OCI-LY3 (cell line): ENCODE data around the gene STXBP4.

ENCODE experiments used
- H2AFZ ChIP-seq: fragments of 200-600, 300-600 bp; shearing (Covaris generic); 2 replicates; pipeline ENCODE4 v1.6.0; 2014; ENCODE audit warnings: antibody characterized with exemption, low read depth, low read length
- H3K27ac ChIP-seq: fragments of 200-600, 300-600 bp; sonication (generic); 2 replicates; pipeline ENCODE4 v1.5.1; 2014; ENCODE audit warnings: mild to moderate bottlenecking, low read length, moderate library complexity, mixed read lengths
- H3K27me3 ChIP-seq: fragments of 200-600, 300-600 bp; sonication (generic); 2 replicates; pipeline ENCODE4 v1.6.1; 2014; ENCODE audit warnings: low read depth, low read length, mixed read lengths
- H3K36me3 ChIP-seq: fragments of 200-600, 300-600 bp; sonication (generic); replicated peaks from 2 replicates; pipeline ENCODE3; 2014; ENCODE audit warnings: low read depth, low read length, mixed read lengths
- H3K4me1 ChIP-seq: fragments of 300-600, 200-600 bp; sonication (generic); 2 replicates; pipeline ENCODE4 v1.6.1; 2014; ENCODE audit warnings: low read length, mixed read lengths
- H3K4me2 ChIP-seq: fragments of 200-600, 300-600 bp; sonication (generic); 2 replicates; pipeline ENCODE4 v1.6.1; 2014; ENCODE audit warnings: low read length, mixed read lengths
- H3K4me3 ChIP-seq: fragments of 300-600, 200-600 bp; sonication (generic); 2 replicates; pipeline ENCODE4 v1.5.1; 2014; ENCODE audit warnings: antibody characterized with exemption, mild to moderate bottlenecking, low read length, moderate library complexity
- H3K79me2 ChIP-seq: fragments of 300-600, 200-600 bp; shearing (Covaris generic); 2 replicates; pipeline ENCODE4 v1.6.1; 2014; ENCODE audit warnings: mild to moderate bottlenecking, low read length, mixed read lengths
- H3K9ac ChIP-seq: fragments of 300-600, 200-600 bp; shearing (Covaris generic); 2 replicates; pipeline ENCODE4 v1.6.0; 2014; ENCODE audit warnings: mild to moderate bottlenecking, low read length, moderate library complexity
- H3K9me3 ChIP-seq: fragments of 200-600, 300-600 bp; shearing (Covaris generic); 2 replicates; pipeline ENCODE4 v1.6.1; 2014; ENCODE audit warnings: low read length, mixed read lengths; ENCODE audit not compliant: insufficient read depth
- H4K20me1 ChIP-seq: fragments of 200-600, 300-600 bp; sonication (generic); 2 replicates; pipeline ENCODE4 v1.6.1; 2016; ENCODE audit warnings: low read length, mixed read lengths; ENCODE audit not compliant: insufficient read depth
- EZH2phosphoT487 ChIP-seq: fragments of 200-600 bp; shearing (Covaris generic); IDR thresholded peaks from 2 replicates; pipeline ENCODE4 v1.6.1; 2018; ENCODE audit warnings: antibody characterized with exemption, mixed run types, low read depth
- TF ChIP-seq, protein P1 (sequence below): fragments of 200-600, 300-600 bp; sonication (generic); IDR thresholded peaks from 2 replicates; pipeline ENCODE4 v1.5.1; 2014; ENCODE audit warnings: antibody characterized with exemption, low read length, low read depth

The STXBP4 gene

DNA sequence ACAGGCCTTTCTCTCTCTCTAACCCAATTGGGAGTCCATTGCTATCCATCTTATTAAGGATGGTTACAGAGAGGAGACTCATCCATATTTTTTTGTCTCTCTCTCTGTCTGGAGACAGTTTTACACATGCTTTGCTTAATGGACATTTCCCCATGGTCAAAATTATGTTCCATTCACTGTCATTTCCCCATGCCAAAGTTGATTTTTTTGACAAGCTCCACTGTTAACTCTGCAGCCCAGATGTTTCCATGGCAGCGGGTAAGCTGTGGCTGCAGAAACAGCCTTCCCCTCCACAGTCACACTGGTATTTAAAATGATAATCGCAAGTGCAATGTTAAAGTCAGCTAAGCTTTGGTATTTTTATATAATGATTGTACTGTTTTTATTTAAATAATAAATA lies 232.3 kb downstream of the STXBP4 start:
- H3K4me3 ChIP-seq, result no peak overlapping the region
- H3K9ac ChIP-seq, result no peak overlapping the region
- TF ChIP-seq EZH2phosphoT487, result no peak
- TF ChIP-seq, protein P1, sequence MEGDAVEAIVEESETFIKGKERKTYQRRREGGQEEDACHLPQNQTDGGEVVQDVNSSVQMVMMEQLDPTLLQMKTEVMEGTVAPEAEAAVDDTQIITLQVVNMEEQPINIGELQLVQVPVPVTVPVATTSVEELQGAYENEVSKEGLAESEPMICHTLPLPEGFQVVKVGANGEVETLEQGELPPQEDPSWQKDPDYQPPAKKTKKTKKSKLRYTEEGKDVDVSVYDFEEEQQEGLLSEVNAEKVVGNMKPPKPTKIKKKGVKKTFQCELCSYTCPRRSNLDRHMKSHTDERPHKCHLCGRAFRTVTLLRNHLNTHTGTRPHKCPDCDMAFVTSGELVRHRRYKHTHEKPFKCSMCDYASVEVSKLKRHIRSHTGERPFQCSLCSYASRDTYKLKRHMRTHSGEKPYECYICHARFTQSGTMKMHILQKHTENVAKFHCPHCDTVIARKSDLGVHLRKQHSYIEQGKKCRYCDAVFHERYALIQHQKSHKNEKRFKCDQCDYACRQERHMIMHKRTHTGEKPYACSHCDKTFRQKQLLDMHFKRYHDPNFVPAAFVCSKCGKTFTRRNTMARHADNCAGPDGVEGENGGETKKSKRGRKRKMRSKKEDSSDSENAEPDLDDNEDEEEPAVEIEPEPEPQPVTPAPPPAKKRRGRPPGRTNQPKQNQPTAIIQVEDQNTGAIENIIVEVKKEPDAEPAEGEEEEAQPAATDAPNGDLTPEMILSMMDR, result no peak

DNA sequence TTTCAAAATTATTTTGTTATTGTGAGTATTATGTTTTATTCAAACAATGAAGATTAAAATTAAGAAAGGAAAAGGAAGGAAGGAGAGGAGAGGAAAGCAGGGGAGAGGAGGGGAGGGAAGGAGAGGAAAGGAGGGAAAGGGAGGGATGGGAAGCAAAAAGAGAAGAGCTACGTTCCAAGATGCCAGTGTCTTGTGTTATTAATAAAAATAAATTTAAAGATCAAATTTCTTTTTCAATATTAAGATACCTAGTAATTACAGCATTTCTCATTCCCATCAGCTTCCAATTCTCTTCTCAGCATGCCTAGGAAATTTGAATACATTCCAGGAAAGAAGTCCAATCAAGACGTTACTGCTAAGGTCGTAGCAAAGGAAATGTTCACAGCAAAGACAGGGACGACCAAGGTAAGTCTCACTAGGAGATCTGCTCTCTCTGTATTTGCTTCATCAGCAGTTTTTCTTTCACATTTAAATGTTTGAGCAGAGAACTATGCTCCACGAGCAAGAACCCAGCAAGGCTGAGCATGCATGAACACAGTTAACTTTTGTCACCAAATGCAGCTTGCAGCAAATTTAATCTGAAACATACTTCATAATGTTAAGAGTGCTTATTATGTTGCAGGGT lies 232.9 kb downstream of the STXBP4 start:
- Histone ChIP-seq H3K27me3 (no peaks in the 10 kb centered on the region), H3K27ac (no peak overlapping the region), H3K4me2 (no peak overlapping the region), H4K20me1 (no peaks in the 10 kb centered on the region), H3K79me2 (no peaks in the 10 kb centered on the region), H3K9ac (no peak overlapping the region), H3K9me3 (peaks cover 8% of the 10 kb centered on the region; the same call in 1 of the 2 replicates), H3K4me3 (no peak overlapping the region), H3K4me1 (no peaks in the 10 kb centered on the region), H2AFZ (no peak overlapping the region), H3K36me3 (no peaks in the 10 kb centered on the region)
- TF ChIP-seq, protein P1, result no peak
- TF ChIP-seq EZH2phosphoT487, result no peak

More for the DNA sequence above, 232.3 kb downstream of the STXBP4 start:
- Histone ChIP-seq H3K9me3 (peaks cover 8% of the 10 kb centered on the region; the same call in 1 of the 2 replicates), H2AFZ (no peak overlapping the region), H3K4me1 (no peaks in the 10 kb centered on the region), H3K4me2 (no peak overlapping the region), H3K36me3 (no peaks in the 10 kb centered on the region), H3K79me2 (no peaks in the 10 kb centered on the region), H3K27me3 (no peaks in the 10 kb centered on the region), H3K27ac (no peak overlapping the region), H4K20me1 (no peaks in the 10 kb centered on the region)

DNA sequence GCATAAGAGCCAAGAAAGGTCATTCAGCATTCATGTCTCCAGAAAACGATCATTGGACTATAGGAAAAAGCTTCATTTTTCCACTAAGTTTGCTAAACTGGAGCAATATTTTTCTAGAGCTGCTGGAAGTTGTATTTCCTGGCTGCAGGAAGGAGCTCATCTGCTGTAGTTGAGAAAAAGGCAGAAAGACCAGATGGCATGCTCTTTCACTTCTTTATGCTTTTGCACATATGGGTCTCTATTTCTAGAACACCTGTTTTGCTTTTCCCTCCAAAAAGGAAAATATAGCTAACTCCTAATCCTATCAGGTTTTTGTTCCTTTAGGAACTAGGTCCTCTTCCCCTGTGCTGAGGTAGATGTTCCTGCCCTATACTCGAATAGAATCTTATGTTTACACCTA lies 234.3 kb downstream of the STXBP4 start:
- TF ChIP-seq EZH2phosphoT487, result no peak
- TF ChIP-seq, protein P1, result no peak
- no peak overlapping the region for H3K27ac ChIP-seq
- H4K20me1 ChIP-seq, result no peaks in the 10 kb centered on the region
- no peaks in the 10 kb centered on the region for H3K79me2 ChIP-seq
- H3K36me3 ChIP-seq, result no peaks in the 10 kb centered on the region
- no peaks in the 10 kb centered on the region for H3K4me1 ChIP-seq
- H3K4me3 ChIP-seq, result no peak overlapping the region
- H3K9me3 ChIP-seq, result peaks cover 8% of the 10 kb centered on the region; the same call in 1 of the 2 replicates
- H3K27me3 ChIP-seq, result no peaks in the 10 kb centered on the region
- no peak overlapping the region for H2AFZ ChIP-seq
- H3K4me2 ChIP-seq, result no peak overlapping the region
- no peak overlapping the region for H3K9ac ChIP-seq

DNA sequence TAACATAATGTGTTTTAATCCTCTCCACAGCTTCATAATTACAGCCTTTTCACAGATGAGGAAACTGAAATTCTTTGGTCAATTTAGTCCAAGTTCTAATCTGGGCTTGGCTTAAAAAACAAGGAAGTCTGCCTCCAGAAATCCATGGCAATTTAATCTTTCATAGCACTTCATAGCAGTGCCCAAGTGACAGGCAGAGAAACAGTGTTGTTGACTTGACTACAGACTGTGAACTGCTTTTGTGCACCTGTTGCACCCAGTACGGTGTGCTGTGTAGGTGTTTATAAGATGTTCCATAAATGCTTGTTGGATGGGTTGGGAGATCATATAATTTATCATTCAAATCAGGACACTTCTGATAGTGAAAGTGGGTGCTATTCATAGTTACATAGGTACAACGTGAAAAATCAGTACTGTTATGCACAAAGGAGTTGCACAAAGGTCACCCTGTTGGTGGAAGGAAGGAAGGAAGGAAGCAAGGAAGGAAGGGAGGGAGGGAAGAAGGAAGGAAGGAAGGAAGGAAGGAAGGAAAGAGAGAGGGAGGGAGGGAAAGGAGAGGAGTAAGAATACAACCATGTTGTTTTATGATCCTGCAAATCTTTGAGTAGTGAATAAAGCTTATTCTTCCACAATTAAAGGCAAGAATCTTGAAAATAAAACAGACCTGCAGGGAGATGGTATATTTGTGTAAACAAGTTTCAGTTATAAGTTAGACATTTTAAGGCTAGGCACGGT lies 239.7 kb downstream of the STXBP4 start:
- H3K4me1 ChIP-seq, result no peaks in the 10 kb centered on the region
- H3K36me3 ChIP-seq, result no peaks in the 10 kb centered on the region
- no peak overlapping the region for H3K4me3 ChIP-seq
- no peaks in the 10 kb centered on the region for H3K27me3 ChIP-seq
- no peak overlapping the region for H2AFZ ChIP-seq
- H3K27ac ChIP-seq, result no peak overlapping the region
- TF ChIP-seq EZH2phosphoT487, result no peak
- H3K4me2 ChIP-seq, result no peak overlapping the region
- peaks cover 8% of the 10 kb centered on the region; the same call in 1 of the 2 replicates for H3K9me3 ChIP-seq
- no peak overlapping the region for H3K9ac ChIP-seq
- H3K79me2 ChIP-seq, result no peaks in the 10 kb centered on the region
- H4K20me1 ChIP-seq, result no peaks in the 10 kb centered on the region
